ENCODE results near the gene CNKSR3. TPM values are rescaled to one million over a fixed set of nuclear protein-coding genes. Genes with fewer than 3 reads are reported as not detected.
"Not testable (repeated sequence)": the region's sequence is repeated elsewhere in the genome, so short reads cannot be mapped to it uniquely, and the experiment has no call there.

CNKSR3 gene
- total RNA-seq, 4 donors from 2014 or later = 8.8 to 12.4 (median 11.2) TPM

DNA sequence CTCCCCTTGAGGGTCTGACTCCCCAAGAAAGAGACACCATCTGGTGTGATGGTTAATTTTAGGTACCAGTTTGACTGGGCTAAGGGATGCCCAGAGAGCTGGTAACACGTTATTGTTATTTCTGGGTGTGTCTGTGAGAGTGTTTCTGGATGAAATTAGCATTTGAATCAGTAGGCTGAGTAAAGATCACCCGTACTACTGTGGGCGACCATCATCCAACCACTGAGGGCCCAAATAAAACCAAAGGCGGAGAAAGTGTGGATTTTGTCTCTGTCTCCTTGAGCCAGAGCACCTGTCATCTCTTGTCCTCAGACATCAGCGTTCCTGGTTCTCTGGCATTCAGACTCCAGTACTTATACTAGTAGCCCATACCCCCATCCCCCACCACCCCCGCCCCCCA, 7.9 kb upstream of the CNKSR3 start:
- no peak for DNase-seq (ENCODE audit: low spot score in 2 of 2)
- H3K27ac ChIP-seq = no peak overlapping the region
- TF ChIP-seq POLR2A (IDR thresholded peaks at IDR 0.05) = no peak
- no peak for TF ChIP-seq CTCF (IDR thresholded peaks at IDR 0.05)
- TF ChIP-seq POLR2AphosphoS5 (IDR thresholded peaks at IDR 0.05) = no peak
- TF ChIP-seq EP300 (IDR thresholded peaks at IDR 0.05) = no peak
- peaks cover 2% of the 10 kb centered on the region for H3K9me3 ChIP-seq
- no peak overlapping the region for H3K4me3 ChIP-seq
- H3K36me3 ChIP-seq = no peaks in the 10 kb centered on the region
- no peaks in the 10 kb centered on the region for H3K27me3 ChIP-seq
- WGBS = 75% methylated on average over 6 of the region's 6 CpGs
- H3K4me1 ChIP-seq = no peaks in the 10 kb centered on the region

- H3K27me3 ChIP-seq = no peaks in the 10 kb centered on the region
- no peak for DNase-seq (ENCODE audit: low spot score in 2 of 2)
- TF ChIP-seq POLR2A (IDR thresholded peaks at IDR 0.05) (no peak), EP300 (IDR thresholded peaks at IDR 0.05) (no peak)
- peaks cover 9% of the 10 kb centered on the region for H3K4me1 ChIP-seq
- H3K4me3 ChIP-seq = peak overlapping the region; percentile 30
- peaks cover under 1% of the 10 kb centered on the region for H3K9me3 ChIP-seq
- no peaks in the 10 kb centered on the region for H3K36me3 ChIP-seq
- H3K27ac ChIP-seq = peak overlapping the region; percentile 31
- WGBS = 82% methylated on average over 5 of the region's 5 CpGs
These were observed 5.8 kb upstream of the CNKSR3 start for GRCh38 chr6:154516276-154516675.

DNA sequence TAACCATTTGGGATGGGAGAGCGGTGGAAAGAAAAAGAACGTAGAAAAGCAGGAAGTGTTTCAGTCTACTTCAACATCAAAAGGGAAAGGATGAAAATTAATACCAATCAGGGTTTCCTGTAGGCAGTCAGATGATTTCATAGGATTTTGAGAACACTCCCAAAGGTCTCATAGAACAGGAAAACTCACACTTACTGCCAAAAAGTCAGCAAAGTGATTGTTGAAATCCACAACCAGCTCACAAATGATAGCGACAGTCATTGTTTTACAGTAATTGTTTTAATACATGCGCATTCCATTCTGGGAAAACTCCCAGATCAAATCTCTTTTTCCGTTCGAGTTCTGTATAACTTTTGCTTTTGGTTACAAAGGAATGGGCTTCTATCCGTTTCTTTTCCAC, 5.3 kb upstream of the CNKSR3 start:
- no peaks in the 10 kb centered on the region for H3K9me3 ChIP-seq
- no peak for DNase-seq (ENCODE audit: low spot score in 2 of 2)
- H3K36me3 ChIP-seq = no peaks in the 10 kb centered on the region
- H3K27ac ChIP-seq = peak overlapping the region; percentile 31
- no peaks in the 10 kb centered on the region for H3K27me3 ChIP-seq
- 41% methylated on average over 7 of the region's 7 CpGs for WGBS
- H3K4me3 ChIP-seq = peak overlapping the region; percentile 30
- H3K4me1 ChIP-seq = peaks cover 14% of the 10 kb centered on the region
- TF ChIP-seq POLR2A (IDR thresholded peaks at IDR 0.05) = no peak
- TF ChIP-seq CTCF (IDR thresholded peaks at IDR 0.05) = no peak
- no peak for TF ChIP-seq EP300 (IDR thresholded peaks at IDR 0.05)
- TF ChIP-seq POLR2AphosphoS5 (IDR thresholded peaks at IDR 0.05) = no peak

GRCh38 chr6:154515076-154515475, 4.6 kb upstream of the CNKSR3 start:
- not testable (repeated sequence) for H3K36me3 ChIP-seq; H3K9me3 ChIP-seq; H3K27ac ChIP-seq; H3K4me3 ChIP-seq; DNase-seq (ENCODE audit: low spot score in 2 of 2); H3K27me3 ChIP-seq
- H3K4me1 ChIP-seq = peaks cover 14% of the 10 kb centered on the region
- WGBS = 93% methylated on average over 3 of the region's 3 CpGs

GRCh38 chr6:154514481-154514880, 4.0 kb upstream of the CNKSR3 start:
- H3K4me1 ChIP-seq = peaks cover 14% of the 10 kb centered on the region
- H3K9me3 ChIP-seq = no peaks in the 10 kb centered on the region
- H3K36me3 ChIP-seq = no peaks in the 10 kb centered on the region
- H3K4me3 ChIP-seq = no peak overlapping the region
- no peak overlapping the region for H3K27ac ChIP-seq
- no peak for TF ChIP-seq POLR2AphosphoS5 (IDR thresholded peaks at IDR 0.05)
- no peak for TF ChIP-seq CTCF (IDR thresholded peaks at IDR 0.05)
- TF ChIP-seq EP300 (IDR thresholded peaks at IDR 0.05) = no peak
- TF ChIP-seq POLR2A (IDR thresholded peaks at IDR 0.05) = no peak
- WGBS = 90% methylated on average over 3 of the region's 3 CpGs
- DNase-seq (ENCODE audit: low spot score in 2 of 2) = no peak
- H3K27me3 ChIP-seq = no peaks in the 10 kb centered on the region

- Histone ChIP-seq H3K27ac (no peak overlapping the region), H3K27me3 (no peaks in the 10 kb centered on the region), H3K36me3 (no peaks in the 10 kb centered on the region), H3K4me1 (peaks cover 19% of the 10 kb centered on the region), H3K4me3 (no peak overlapping the region), H3K9me3 (no peaks in the 10 kb centered on the region)
- 69% methylated on average over 5 of the region's 5 CpGs for WGBS
- no peak for DNase-seq (ENCODE audit: low spot score in 2 of 2)
- TF ChIP-seq POLR2AphosphoS5 (IDR thresholded peaks at IDR 0.05) (no peak), POLR2A (IDR thresholded peaks at IDR 0.05) (no peak), CTCF (IDR thresholded peaks at IDR 0.05) (no peak), EP300 (IDR thresholded peaks at IDR 0.05) (no peak)
These were observed 3.3 kb upstream of the CNKSR3 start for GRCh38 chr6:154513601-154514320.

All from suprapubic skin (tissue), 4 donors.